Spleen (tissue), 11 donors: ENCODE data around the gene AHDC1. TPM values are rescaled to one million over a fixed set of nuclear protein-coding genes. Genes with fewer than 3 reads are reported as not detected.

Experiments used
- DNase-seq: peaks from one replicate; pipeline ENCODE4 v3.0.0-alpha.2; 2020
- H3K27ac ChIP-seq, 8 donors: fragments of 200-600 bp; sonication (generic) in 7 of 8; 1 replicate in 4 of 8; 2 replicates in 4 of 8; pipeline versions ENCODE4 v1.5.0 to v1.8.0; 2016 to 2021; ENCODE audit warnings: inconsistent platforms in 4 of 8, mild to moderate bottlenecking in 4 of 8, moderate library complexity in 1 of 8
- H3K27me3 ChIP-seq, 7 donors: fragments of 200-600 bp; sonication (generic) in 6 of 7; replicated peaks in 1 of 7; 1 replicate in 4 of 7; 2 replicates in 3 of 7; pipeline versions ENCODE4 v1.5.0 to v1.8.0; 2016 to 2021; ENCODE audit warnings: inconsistent platforms in 3 of 7, mild to moderate bottlenecking in 1 of 7
- H3K36me3 ChIP-seq, 6 donors: fragments of 200-600 bp; sonication (generic) in 5 of 6; 1 replicate in 4 of 6; 2 replicates in 2 of 6; pipeline versions ENCODE4 v1.5.0 to v1.8.0; 2016 to 2021; ENCODE audit warnings: inconsistent platforms in 2 of 6
- H3K4me1 ChIP-seq, 6 donors: fragments of 200-600 bp; sonication (generic) in 5 of 6; 1 replicate in 3 of 6; 2 replicates in 3 of 6; pipeline versions ENCODE4 v1.5.0 to v1.8.0; 2016 to 2021; ENCODE audit warnings: inconsistent platforms in 3 of 6
- H3K4me3 ChIP-seq, 8 donors: fragments of 200-600 bp; sonication (generic) in 7 of 8; 1 replicate in 4 of 8; 2 replicates in 4 of 8; pipeline versions ENCODE4 v1.5.0 to v1.8.0; 2016 to 2021; ENCODE audit warnings: inconsistent platforms in 4 of 8, mild to moderate bottlenecking in 4 of 8, moderate library complexity in 2 of 8
- H3K9me3 ChIP-seq, 8 donors: fragments of 200-600 bp; sonication (generic) in 7 of 8; 1 replicate in 4 of 8; 2 replicates in 4 of 8; pipeline versions ENCODE4 v1.5.0 to v1.8.0; 2016 to 2021; ENCODE audit warnings: inconsistent platforms in 4 of 8
- CTCF ChIP-seq, 11 experiments: fragments of 200-600 bp in 7 of 11; fragments of 450-650 bp in 4 of 11; sonication (generic) in 4 of 11; IDR thresholded peaks in 8 of 11; conservative IDR thresholded peaks in 3 of 11; 1 replicate in 7 of 11; 2 replicates in 4 of 11; pipeline versions ENCODE4 v1.4.0 to v1.8.0; 2016 to 2021; ENCODE audit warnings: antibody characterized with exemption in 11 of 11, inconsistent platforms in 4 of 11, mild to moderate bottlenecking in 1 of 11
- POLR2A ChIP-seq, 3 donors: fragments of 450-650 bp; IDR thresholded peaks; one replicate each; pipeline ENCODE4 v1.5.1; 2017; ENCODE audit warnings: antibody characterized with exemption in 3 of 3, mild to moderate bottlenecking in 1 of 3
- POLR2AphosphoS5 ChIP-seq, 3 donors: sonication (generic); formaldehyde crosslinking; IDR thresholded peaks; one replicate each; pipeline ENCODE4 v1.5.1; 2017; ENCODE audit warnings: antibody characterized with exemption in 3 of 3
- WGBS, 5 donors: extraction: QIAGEN DNeasy Blood & Tissue Kit in 3 of 5; methylation state at CpG; one replicate each; pipeline versions ENCODE4 v1.1.5 to v1.1.7; 2013 to 2018; 5-methylcytosine and 5-hydroxymethylcytosine counted together
- intact Hi-C: fragments of 100-400 bp; cut with DNase I; formaldehyde crosslinking; loops from one replicate; pipeline ENCODE4 v1.15.0; 2023; ENCODE audit warnings: low total_unique reads
- polyA plus RNA-seq, 3 donors: library from polyadenylated mRNA; stranded (reverse); fragments of 200-250 nt; gene quantifications; one replicate each; pipeline ENCODE4 v1.2.1, GENCODE V29; 2013
- total RNA-seq, 7 donors: library from RNA; depleted of rRNA in 3 of 7; stranded (reverse); fragments of >200 nt in 3 of 7; fragmentation: NEBNext Ultra II Directional in 4 of 7; extraction: Animal tissue kit (Norgen Biotek cat#: 25700) in 4 of 7; gene quantifications; one replicate each; pipeline versions ENCODE4 v1.1.0 to v1.2.1, GENCODE V29; 2016 to 2021
- donor health status: healthy with polysubstance abuse.
- donor health status: DM: no; HTN: no; CAD: no; lungs with moderate emphysema.
- donor health status: DM: no; HTN: no; CAD: no.
- donor health status: Bipolar disorder and iron deficiency.
- donor health status: healthy.
- donor health status: DM: no; HTN: no; CAD: no.
- donor health status: DM: yes; HTN: yes; CAD: no.

The AHDC1 gene
- total and polyA plus RNA-seq, 10 donors, result 3.2 to 104 (median 42.7) TPM

- Histone ChIP-seq H3K27ac (peak overlapping the region in 5 of 8 donors; percentile 30 to 96 (median 91)), H3K27me3 (no peaks in the 10 kb centered on the region), H3K9me3 (no peaks in the 10 kb centered on the region), H3K4me3 (no peak overlapping the region), H3K4me1 (peaks cover 19 to 100% (median 73%) of the 10 kb centered on the region in 6 donors), H3K36me3 (peaks cover 0 to 20% (median 0%) of the 10 kb centered on the region in 6 donors)
- no peak for DNase-seq
- intact Hi-C loops, result no loop called here
- TF ChIP-seq POLR2A (IDR thresholded peaks at IDR 0.05), result no peak
- 62 to 81% (median 68%) methylated on average over 3 of the region's 3 CpGs for WGBS, 5 donors
These were observed 18.3 kb downstream of the AHDC1 start for GRCh38 chr1:27585684-27586083.

GRCh38 chr1:27584453-27584852 lies 19.5 kb downstream of the AHDC1 start:
- Histone ChIP-seq H3K9me3 (no peaks in the 10 kb centered on the region), H3K27me3 (no peaks in the 10 kb centered on the region), H3K4me3 (no peak overlapping the region), H3K27ac (peak overlapping the region in 6 of 8 donors; percentile 13 to 96 (median 73)), H3K4me1 (peaks cover 13 to 100% (median 67%) of the 10 kb centered on the region in 6 donors), H3K36me3 (peaks cover 0 to 13% (median 0%) of the 10 kb centered on the region in 6 donors)
- DNase-seq, result no peak
- TF ChIP-seq CTCF (IDR thresholded peaks at IDR 0.05 in 8 of 11, conservative IDR thresholded peaks at IDR 0.05 in 3 of 11) (no peak), POLR2A (IDR thresholded peaks at IDR 0.05) (no peak), POLR2AphosphoS5 (IDR thresholded peaks at IDR 0.05) (no peak)
- intact Hi-C loops, result no loop called here
- 70 to 94% (median 89%) methylated on average over 3 of the region's 3 CpGs for WGBS, 5 donors

- Histone ChIP-seq H3K27ac (peak overlapping the region; percentile 36 to 96 (median 68)), H3K4me3 (no peak overlapping the region), H3K36me3 (peaks cover 0 to 9% (median 0%) of the 10 kb centered on the region in 6 donors), H3K4me1 (peaks cover 7 to 100% (median 63%) of the 10 kb centered on the region in 6 donors), H3K9me3 (no peaks in the 10 kb centered on the region), H3K27me3 (no peaks in the 10 kb centered on the region)
- intact Hi-C loops, result no loop called here
- DNase-seq, result no peak
- 54 to 75% (median 71%) methylated on average over 3 of the region's 3 CpGs for WGBS, 5 donors
- TF ChIP-seq CTCF (IDR thresholded peaks at IDR 0.05 in 8 of 11, conservative IDR thresholded peaks at IDR 0.05 in 3 of 11), result no peak
- TF ChIP-seq POLR2A (IDR thresholded peaks at IDR 0.05), result no peak
- no peak for TF ChIP-seq POLR2AphosphoS5 (IDR thresholded peaks at IDR 0.05)
These were observed 20.5 kb downstream of the AHDC1 start for GRCh38 chr1:27583479-27583878.

GRCh38 chr1:27581823-27582243 lies 22.1 kb downstream of the AHDC1 start:
- H3K4me3 ChIP-seq, result no peak overlapping the region
- TF ChIP-seq POLR2AphosphoS5 (IDR thresholded peaks at IDR 0.05) (peak; percentile 42 to 57 (median 46)), POLR2A (IDR thresholded peaks at IDR 0.05) (no peak), CTCF (IDR thresholded peaks at IDR 0.05 in 8 of 11, conservative IDR thresholded peaks at IDR 0.05 in 3 of 11) (no peak)
- peaks cover 12 to 100% (median 67%) of the 10 kb centered on the region in 6 donors for H3K4me1 ChIP-seq
- no peaks in the 10 kb centered on the region for H3K9me3 ChIP-seq
- H3K27me3 ChIP-seq, result no peaks in the 10 kb centered on the region
- intact Hi-C loops, result no loop called here
- peaks cover 0 to 4% (median 0%) of the 10 kb centered on the region in 6 donors for H3K36me3 ChIP-seq
- no peak for DNase-seq
- peak overlapping the region in 7 of 8 donors; percentile 48 to 96 (median 66) for H3K27ac ChIP-seq
- 52 to 75% (median 72%) methylated on average over 6 of the region's 6 CpGs for WGBS, 5 donors
